Measurements from ENCODE around the gene NMU. TPM values are rescaled to one million over a fixed set of nuclear protein-coding genes. Genes with fewer than 3 reads are reported as not detected.

The NMU gene
- polyA plus RNA-seq, 2 of the 4 experiments (the other 2 are of a cell fraction), result 0.13 to 0.45 TPM

DNA sequence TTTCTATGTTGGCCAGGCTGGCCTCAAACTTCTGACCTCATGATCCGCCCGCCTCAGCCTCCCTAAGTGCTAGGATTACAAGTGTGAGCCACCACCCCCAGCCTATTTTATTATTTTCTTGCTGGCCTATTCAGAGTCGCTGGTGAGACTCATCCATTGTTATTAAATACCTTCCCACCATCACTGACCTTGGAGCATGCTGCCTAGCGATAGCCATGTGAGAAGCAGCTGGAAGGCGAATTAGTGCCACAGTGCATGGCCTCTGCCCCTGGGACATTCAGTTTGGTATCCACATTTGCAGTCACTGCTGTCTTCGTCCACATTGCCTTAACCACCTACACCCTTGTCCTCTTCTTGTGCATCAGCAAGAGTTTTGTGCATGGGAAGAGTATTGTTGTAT lies 32.4 kb upstream of the NMU start:
- no peak for DNase-seq (ENCODE audit: low read depth in 1 of 2, low spot score in 1 of 2)
- no peak overlapping the region for H3K4me3 ChIP-seq
- H3K9me3 ChIP-seq, result no peaks in the 10 kb centered on the region
- WGBS (ENCODE audit: missing lambda C conversion rate), result 33% methylated on average over 6 of the region's 6 CpGs
- H3K4me2 ChIP-seq, result no peak overlapping the region
- no peak overlapping the region for H3K27ac ChIP-seq
- ATAC-seq, result no peak
- no peaks in the 10 kb centered on the region for H3K4me1 ChIP-seq
- POLR2A ChIA-PET, result no interaction called here
- FAIRE-seq, result no peak
- no peak for TF ChIP-seq NPAS2 (CRISPR knock-in tag; IDR thresholded peaks at IDR 0.05; ENCODE audit: borderline replicate concordance)
- TF ChIP-seq RNF2 (IDR thresholded peaks at IDR 0.05; ENCODE audit: borderline replicate concordance, low read depth), result no peak
- TF ChIP-seq BHLHE40 (IDR thresholded peaks at IDR 0.05; ENCODE audit: low read depth, low read length), result no peak
- no peak for TF ChIP-seq HOXA7 (CRISPR knock-in tag; IDR thresholded peaks at IDR 0.05)
- no peak for TF ChIP-seq RARB (CRISPR knock-in tag; IDR thresholded peaks at IDR 0.05)
- TF ChIP-seq CHD4 (IDR thresholded peaks at IDR 0.05; ENCODE audit: borderline replicate concordance), result no peak
- CTCF ChIA-PET, result no interaction called here

DNA sequence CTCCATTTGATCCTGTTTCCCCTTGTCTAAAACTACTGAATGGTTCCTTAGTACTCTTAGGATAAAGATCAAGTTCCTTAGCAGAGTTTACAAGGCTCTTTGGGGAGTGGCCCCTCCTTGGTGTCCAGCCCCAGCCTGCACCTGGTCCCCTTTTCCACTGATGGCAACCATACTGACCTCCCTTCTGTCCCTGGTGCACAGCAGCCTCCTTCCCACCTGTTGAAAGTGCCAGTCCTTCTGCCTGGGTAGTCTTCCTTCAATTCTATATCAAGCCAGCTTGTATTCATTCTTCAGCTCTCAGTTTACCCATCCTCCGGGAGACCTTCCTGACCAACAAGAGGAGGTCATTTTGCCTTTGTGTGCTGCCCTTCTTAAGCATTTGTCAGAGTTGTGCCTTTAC lies 30.4 kb upstream of the NMU start:
- CTCF ChIA-PET, result interaction anchor here (0.6 kb wide), 1 partner anchor 444 kb away, joined by 3 read pairs; no protein-coding TSS in a partner anchor
- no peak for ATAC-seq
- Histone ChIP-seq H3K4me1 (no peaks in the 10 kb centered on the region), H3K9me3 (no peaks in the 10 kb centered on the region), H3K4me2 (no peak overlapping the region), H3K4me3 (no peak overlapping the region), H3K27ac (no peak overlapping the region)
- FAIRE-seq, result no peak
- POLR2A ChIA-PET, result no interaction called here
- TF ChIP-seq KDM5A (IDR thresholded peaks at IDR 0.05) (no peak), MYC (IDR thresholded peaks at IDR 0.05; ENCODE audit: borderline replicate concordance, low read length) (no peak), MAFK (IDR thresholded peaks at IDR 0.05; ENCODE audit: partially characterized antibody) (no peak), MAZ (IDR thresholded peaks at IDR 0.05; ENCODE audit: borderline replicate concordance, low read depth, low read length) (no peak), FOSB (CRISPR knock-in tag; IDR thresholded peaks at IDR 0.05) (no peak), PHF8 (IDR thresholded peaks at IDR 0.05; ENCODE audit: borderline replicate concordance, low read depth) (no peak), CHD4 (IDR thresholded peaks at IDR 0.05; ENCODE audit: borderline replicate concordance) (no peak), ESRRA (IDR thresholded peaks at IDR 0.05; ENCODE audit: borderline replicate concordance, low read length) (no peak), POLR2A (IDR thresholded peaks at IDR 0.05; ENCODE audit: low read length) (no peak)
- TF ChIP-seq, protein P1, sequence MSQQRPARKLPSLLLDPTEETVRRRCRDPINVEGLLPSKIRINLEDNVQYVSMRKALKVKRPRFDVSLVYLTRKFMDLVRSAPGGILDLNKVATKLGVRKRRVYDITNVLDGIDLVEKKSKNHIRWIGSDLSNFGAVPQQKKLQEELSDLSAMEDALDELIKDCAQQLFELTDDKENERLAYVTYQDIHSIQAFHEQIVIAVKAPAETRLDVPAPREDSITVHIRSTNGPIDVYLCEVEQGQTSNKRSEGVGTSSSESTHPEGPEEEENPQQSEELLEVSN (IDR thresholded peaks at IDR 0.05; ENCODE audit: borderline replicate concordance, low read depth), result no peak
- TF ChIP-seq, protein P2, sequence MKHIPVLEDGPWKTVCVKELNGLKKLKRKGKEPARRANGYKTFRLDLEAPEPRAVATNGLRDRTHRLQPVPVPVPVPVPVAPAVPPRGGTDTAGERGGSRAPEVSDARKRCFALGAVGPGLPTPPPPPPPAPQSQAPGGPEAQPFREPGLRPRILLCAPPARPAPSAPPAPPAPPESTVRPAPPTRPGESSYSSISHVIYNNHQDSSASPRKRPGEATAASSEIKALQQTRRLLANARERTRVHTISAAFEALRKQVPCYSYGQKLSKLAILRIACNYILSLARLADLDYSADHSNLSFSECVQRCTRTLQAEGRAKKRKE (CRISPR knock-in tag; IDR thresholded peaks at IDR 0.05; ENCODE audit: low read depth), result no peak
- 17% methylated on average over 1 of the region's 1 CpG for WGBS (ENCODE audit: missing lambda C conversion rate)
- no peak for DNase-seq (ENCODE audit: low read depth in 1 of 2, low spot score in 1 of 2)

DNA sequence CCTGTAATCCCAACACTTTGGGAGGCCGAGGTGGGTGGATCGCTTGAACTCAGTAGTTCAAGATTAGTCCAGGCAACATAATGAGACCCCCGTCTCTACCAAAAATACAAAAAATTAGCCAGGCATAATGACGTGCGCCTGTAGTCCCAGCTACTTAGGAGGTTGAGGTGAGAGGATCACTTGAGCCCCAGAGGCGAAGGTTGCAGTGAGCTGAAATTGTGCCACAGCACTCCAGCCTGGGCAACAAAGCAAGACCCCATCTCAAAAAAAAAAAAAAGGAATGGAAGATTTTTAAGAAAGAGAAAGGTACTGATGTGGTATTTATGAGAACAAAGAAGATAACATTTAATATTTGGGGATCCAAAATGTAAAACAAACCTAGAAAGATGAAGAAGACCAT lies 27.0 kb upstream of the NMU start:
- TF ChIP-seq JUN (IDR thresholded peaks at IDR 0.05), result no peak
- H3K4me3 ChIP-seq, result no peak overlapping the region
- H3K4me1 ChIP-seq, result no peaks in the 10 kb centered on the region
- H3K27ac ChIP-seq, result no peak overlapping the region
- no peak overlapping the region for H3K4me2 ChIP-seq
- ChIA-PET CTCF (no interaction called here), POLR2A (no interaction called here)
- ATAC-seq, result no peak
- FAIRE-seq, result no peak
- H3K9me3 ChIP-seq, result no peaks in the 10 kb centered on the region
- no peak for DNase-seq (ENCODE audit: low read depth in 1 of 2, low spot score in 1 of 2)
- WGBS (ENCODE audit: missing lambda C conversion rate), result 36% methylated on average over 6 of the region's 6 CpGs

DNA sequence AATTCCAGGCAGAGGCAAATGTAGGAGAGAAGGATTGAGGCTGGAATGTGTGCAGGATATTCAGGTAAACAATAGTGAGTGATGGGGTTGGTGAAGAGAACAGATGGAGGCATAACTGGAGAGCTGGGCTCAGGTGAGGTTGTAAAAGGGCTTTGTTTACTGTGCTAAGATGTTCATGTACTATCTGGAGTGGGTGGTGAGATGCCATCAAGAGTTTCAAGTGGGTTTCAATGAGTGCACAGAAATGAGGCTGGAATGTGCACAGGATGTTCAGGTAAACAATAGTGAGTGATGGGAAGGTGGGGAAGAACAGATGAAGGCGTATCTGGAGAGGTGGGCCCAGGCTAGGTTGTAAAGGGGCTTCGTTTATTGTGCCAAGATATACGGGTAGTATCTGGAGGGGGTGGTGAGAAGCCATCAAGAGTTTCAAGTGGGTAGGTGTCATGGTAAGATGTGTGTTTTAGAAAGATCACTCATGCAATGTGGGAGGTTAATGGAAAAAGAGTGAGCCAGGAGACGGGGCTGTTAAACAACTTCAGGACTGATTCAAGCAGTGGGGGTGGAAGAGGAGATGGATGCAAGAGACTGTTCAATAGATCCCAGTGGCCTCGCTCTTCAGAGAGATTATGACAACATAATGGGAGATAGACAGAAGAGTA lies 25.4 kb upstream of the NMU start:
- Histone ChIP-seq H3K4me2 (no peak overlapping the region), H3K9me3 (no peaks in the 10 kb centered on the region), H3K4me3 (no peak overlapping the region), H3K27ac (no peak overlapping the region), H3K4me1 (no peaks in the 10 kb centered on the region)
- ATAC-seq (no peak), DNase-seq (ENCODE audit: low read depth in 1 of 2, low spot score in 1 of 2) (no peak), FAIRE-seq (no peak)
- TF ChIP-seq PHF8 (IDR thresholded peaks at IDR 0.05; ENCODE audit: borderline replicate concordance, low read depth) (no peak), RFX5 (IDR thresholded peaks at IDR 0.05) (no peak), RCOR1 (IDR thresholded peaks at IDR 0.05; ENCODE audit: low read depth, low read length) (no peak), CBX2 (IDR thresholded peaks at IDR 0.05; ENCODE audit: borderline replicate concordance, low read depth) (no peak), FOSB (CRISPR knock-in tag; IDR thresholded peaks at IDR 0.05) (no peak), RARB (CRISPR knock-in tag; IDR thresholded peaks at IDR 0.05) (no peak)
- TF ChIP-seq, protein P3, sequence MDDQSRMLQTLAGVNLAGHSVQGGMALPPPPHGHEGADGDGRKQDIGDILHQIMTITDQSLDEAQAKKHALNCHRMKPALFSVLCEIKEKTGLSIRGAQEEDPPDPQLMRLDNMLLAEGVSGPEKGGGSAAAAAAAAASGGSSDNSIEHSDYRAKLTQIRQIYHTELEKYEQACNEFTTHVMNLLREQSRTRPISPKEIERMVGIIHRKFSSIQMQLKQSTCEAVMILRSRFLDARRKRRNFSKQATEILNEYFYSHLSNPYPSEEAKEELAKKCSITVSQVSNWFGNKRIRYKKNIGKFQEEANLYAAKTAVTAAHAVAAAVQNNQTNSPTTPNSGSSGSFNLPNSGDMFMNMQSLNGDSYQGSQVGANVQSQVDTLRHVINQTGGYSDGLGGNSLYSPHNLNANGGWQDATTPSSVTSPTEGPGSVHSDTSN (IDR thresholded peaks at IDR 0.05), result no peak
- WGBS (ENCODE audit: missing lambda C conversion rate), result 4% methylated on average over 5 of the region's 5 CpGs
- CTCF ChIA-PET, result no interaction called here
- POLR2A ChIA-PET, result no interaction called here

Measured in A549 (cell line).